GM19372 (cell line): ENCODE data around the gene KIF16B.

Experiments
- ATAC-seq: cut with Tn5 transposase; IDR thresholded peaks from one replicate; pipeline ENCODE4 v1.9.1; 2021; ENCODE audit warnings: mild to moderate bottlenecking, low read depth, moderate library complexity; ENCODE audit not compliant: unreplicated experiment

The KIF16B gene

GRCh38 chr20:16411361-16411760 lies 161.9 kb downstream of the KIF16B start:
- ATAC-seq: no peak

- ATAC-seq: no peak
Observed at GRCh38 chr20:16410626-16411025, 162.6 kb downstream of the KIF16B start.

GRCh38 chr20:16408981-16409380 lies 164.3 kb downstream of the KIF16B start:
- ATAC-seq: no peak

- no peak for ATAC-seq
Observed at GRCh38 chr20:16407251-16408067, 165.8 kb downstream of the KIF16B start.

GRCh38 chr20:16405254-16405653 lies 168.0 kb downstream of the KIF16B start:
- ATAC-seq: no peak

GRCh38 chr20:16404640-16405039 lies 168.6 kb downstream of the KIF16B start:
- no peak for ATAC-seq

GRCh38 chr20:16404171-16404570 lies 169.1 kb downstream of the KIF16B start:
- no peak for ATAC-seq

GRCh38 chr20:16400234-16400633 lies 173.0 kb downstream of the KIF16B start:
- no peak for ATAC-seq

GRCh38 chr20:16399801-16400200 lies 173.4 kb downstream of the KIF16B start:
- ATAC-seq: no peak

GRCh38 chr20:16397086-16397485 lies 176.2 kb downstream of the KIF16B start:
- no peak for ATAC-seq

- ATAC-seq: no peak
Observed at GRCh38 chr20:16395366-16395765, 177.9 kb downstream of the KIF16B start.

GRCh38 chr20:16394784-16395183 lies 178.5 kb downstream of the KIF16B start:
- no peak for ATAC-seq

GRCh38 chr20:16393836-16394235 lies 179.4 kb downstream of the KIF16B start:
- no peak for ATAC-seq

- ATAC-seq: no peak
Observed at GRCh38 chr20:16393297-16393696, 180.0 kb downstream of the KIF16B start.

- peak; percentile 95 for ATAC-seq
Observed at GRCh38 chr20:16392346-16392745, 180.9 kb downstream of the KIF16B start.

GRCh38 chr20:16390991-16391390 lies 182.3 kb downstream of the KIF16B start:
- no peak for ATAC-seq

- ATAC-seq: no peak
Observed at GRCh38 chr20:16388731-16389130, 184.5 kb downstream of the KIF16B start.

GRCh38 chr20:16387666-16388065 lies 185.6 kb downstream of the KIF16B start:
- ATAC-seq: no peak

- ATAC-seq: no peak
Observed at GRCh38 chr20:16385891-16386290, 187.4 kb downstream of the KIF16B start.

GRCh38 chr20:16385462-16385861 lies 187.8 kb downstream of the KIF16B start:
- no peak for ATAC-seq

GRCh38 chr20:16381444-16381843 lies 191.8 kb downstream of the KIF16B start:
- ATAC-seq: no peak

- no peak for ATAC-seq
Observed at GRCh38 chr20:16378712-16379370, 194.4 kb downstream of the KIF16B start.
